GM19043 (cell line): Measurements from ENCODE around the gene CDCA4.
A peak's percentile ranks its signal among the peaks of the same experiment; 100 is the strongest.

ENCODE experiments used
- ATAC-seq: cut with Tn5 transposase; IDR thresholded peaks from one replicate; pipeline ENCODE4 v1.9.1; 2021; ENCODE audit warnings: low read depth; ENCODE audit not compliant: unreplicated experiment

CDCA4 gene

DNA sequence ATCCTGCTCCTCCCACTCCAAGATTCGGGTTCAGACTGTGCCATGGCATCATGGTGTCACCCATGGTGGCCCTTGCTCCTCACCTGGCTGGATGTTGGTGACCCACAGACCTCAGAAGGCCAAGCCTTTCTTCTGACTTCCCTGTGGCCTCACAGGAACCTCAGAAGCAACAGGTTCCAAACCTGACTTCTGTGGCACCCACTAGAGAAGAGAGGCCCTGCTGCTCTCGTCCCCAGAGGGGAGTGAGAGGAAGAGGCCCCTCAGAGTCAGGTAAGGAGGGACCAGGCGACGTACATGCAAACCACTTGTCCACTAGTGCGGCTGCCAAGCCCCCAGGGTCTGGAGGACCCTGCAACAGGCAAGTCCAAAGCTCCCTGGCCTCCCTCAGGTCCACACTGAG, 24.9 kb downstream of the CDCA4 start:
- no peak for ATAC-seq

DNA sequence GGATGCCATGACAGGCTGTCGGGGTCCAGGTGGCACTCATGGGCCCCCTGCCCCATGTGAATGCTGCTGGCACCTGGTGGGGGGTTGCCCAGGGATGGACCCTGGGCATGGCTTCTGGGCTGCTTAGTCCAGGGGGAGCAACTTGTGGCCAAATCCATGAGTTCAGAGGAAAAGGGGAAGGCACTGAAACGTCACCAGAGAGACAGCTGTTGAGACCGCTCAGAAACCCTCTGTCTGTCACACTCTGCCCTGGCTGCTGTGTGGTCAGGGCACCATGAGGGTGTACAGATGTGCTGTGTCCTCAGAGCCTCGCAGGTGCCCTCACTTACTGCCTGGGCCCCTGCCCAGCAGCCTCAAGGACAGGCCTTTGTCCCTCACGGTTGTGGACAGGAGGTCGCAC, 25.9 kb downstream of the CDCA4 start:
- no peak for ATAC-seq

DNA sequence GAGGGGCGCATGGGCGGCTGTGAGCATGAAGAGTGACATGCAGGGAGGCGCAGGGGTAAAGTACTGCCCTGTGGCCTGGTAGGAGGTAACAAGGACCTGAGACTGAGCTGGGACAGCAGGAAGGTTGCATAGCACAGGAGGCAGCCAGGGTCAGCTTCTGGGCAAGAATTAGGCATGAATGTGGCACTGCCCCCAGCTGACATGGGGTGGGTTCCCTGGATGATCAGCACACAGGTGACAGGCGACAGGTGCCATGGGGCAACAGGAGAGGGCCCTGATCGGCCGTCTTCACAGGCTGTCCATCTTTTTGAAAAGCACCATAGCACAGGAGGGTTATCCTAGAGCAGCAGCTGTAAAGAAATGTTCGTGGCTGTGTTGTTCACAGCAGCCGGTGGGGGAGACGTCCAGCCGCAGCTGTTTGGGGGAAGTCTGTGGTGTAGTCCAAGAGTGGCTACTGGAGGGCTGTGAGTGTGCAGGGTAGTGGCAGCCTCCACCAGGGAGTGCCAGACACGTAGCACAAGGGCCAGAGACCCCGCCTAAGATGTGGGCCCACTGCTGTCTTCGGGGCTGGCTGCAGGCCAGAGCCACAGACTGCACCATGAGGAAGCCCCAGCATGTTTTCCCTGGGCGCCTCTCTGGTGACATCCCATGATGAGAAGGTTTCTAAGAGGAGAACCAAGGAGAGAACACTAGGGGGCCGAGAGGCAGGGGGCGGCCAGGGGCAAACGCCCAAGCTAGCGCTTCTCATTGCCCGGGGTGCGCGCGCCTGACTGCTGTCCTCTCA, 26.9 kb downstream of the CDCA4 start:
- no peak for ATAC-seq

GRCh38 chr14:104993306-104993705, 27.6 kb downstream of the CDCA4 start:
- no peak for ATAC-seq

DNA sequence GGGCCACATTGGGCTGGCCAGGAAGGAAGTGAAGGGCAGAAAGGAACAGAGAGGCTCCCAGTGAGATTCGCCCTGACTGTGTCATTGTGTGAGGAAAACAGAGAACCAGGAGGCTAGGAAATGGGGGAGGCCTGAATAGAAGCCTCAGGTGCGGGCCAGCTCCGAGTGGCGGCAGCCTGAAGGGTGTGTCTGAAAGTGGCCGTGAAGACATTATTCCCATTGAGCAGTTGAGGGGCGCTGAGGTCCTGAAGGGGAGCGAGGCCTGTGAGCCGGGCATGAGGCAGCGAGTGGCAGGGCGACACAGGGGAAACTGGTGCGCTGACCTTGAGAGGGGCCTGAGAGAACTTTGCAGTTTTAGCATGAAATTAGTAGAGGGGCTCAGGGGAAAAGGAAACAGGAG, 28.4 kb downstream of the CDCA4 start:
- ATAC-seq = no peak

- no peak for ATAC-seq
Measured at GRCh38 chr14:104991896-104992230, 29.0 kb downstream of the CDCA4 start.

DNA sequence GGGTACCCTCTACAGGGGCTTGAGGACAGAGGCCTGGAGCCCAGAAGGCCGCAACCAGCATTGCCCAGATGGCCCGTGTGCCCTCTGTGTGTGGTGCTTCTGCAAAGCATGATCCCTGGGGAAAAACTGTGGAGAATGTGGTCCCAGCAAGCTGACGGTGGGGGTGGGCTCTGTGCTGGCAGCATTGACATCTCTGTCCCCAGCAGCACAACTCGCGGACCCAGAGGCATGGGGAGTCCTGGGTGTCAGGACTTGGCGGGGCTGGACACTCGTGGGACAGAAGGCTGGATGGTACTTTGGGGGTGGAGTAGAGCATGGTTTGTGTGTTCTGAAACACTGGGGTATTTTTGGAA, 31.0 kb downstream of the CDCA4 start:
- ATAC-seq = no peak

DNA sequence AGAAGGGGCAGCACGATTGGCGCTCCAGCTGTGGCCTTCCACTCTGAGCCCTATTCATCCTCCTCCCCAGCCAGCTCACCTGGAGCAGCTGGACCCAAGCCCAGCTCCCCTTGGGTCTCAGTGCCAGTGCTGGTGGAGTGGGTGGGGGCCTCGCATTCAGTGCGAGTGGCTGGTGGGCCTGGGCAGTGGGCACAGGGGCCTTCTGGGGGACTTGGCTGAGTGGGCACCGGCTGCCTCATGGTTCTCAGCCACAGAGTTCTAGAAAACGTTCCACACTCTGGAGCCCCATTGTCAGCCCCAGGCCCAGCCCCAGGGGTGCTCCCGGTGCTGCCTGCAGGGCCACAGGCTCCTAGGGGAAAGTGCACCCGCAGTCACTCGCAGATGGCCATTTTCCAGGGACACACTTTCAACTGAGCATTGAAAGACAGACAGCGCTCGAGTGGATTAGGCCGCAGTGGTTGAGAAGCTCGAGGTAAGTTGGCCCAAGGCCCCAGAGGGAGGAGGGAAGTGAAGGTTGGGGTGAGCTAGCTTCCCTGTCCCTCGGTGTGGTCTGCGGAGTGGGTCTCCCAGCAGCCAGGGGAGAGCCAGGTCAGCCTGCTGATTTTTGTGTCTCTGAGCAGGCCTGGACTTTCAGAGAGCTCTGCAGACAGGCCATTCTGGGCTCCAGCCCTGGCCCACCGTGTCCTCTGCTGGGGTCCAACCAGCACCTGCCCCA, 31.5 kb downstream of the CDCA4 start:
- no peak for ATAC-seq

- ATAC-seq = no peak
Measured at GRCh38 chr14:104986487-104987164, 34.3 kb downstream of the CDCA4 start.

- ATAC-seq = peak; percentile 97
Measured at GRCh38 chr14:104985675-104986486, 35.0 kb downstream of the CDCA4 start, which contains the start of gene CLBA1. Gene CLBA1, plus strand, starts transcription at chr14:104985788. Its CDS starts 644 bp downstream, at chr14:104986432.

DNA sequence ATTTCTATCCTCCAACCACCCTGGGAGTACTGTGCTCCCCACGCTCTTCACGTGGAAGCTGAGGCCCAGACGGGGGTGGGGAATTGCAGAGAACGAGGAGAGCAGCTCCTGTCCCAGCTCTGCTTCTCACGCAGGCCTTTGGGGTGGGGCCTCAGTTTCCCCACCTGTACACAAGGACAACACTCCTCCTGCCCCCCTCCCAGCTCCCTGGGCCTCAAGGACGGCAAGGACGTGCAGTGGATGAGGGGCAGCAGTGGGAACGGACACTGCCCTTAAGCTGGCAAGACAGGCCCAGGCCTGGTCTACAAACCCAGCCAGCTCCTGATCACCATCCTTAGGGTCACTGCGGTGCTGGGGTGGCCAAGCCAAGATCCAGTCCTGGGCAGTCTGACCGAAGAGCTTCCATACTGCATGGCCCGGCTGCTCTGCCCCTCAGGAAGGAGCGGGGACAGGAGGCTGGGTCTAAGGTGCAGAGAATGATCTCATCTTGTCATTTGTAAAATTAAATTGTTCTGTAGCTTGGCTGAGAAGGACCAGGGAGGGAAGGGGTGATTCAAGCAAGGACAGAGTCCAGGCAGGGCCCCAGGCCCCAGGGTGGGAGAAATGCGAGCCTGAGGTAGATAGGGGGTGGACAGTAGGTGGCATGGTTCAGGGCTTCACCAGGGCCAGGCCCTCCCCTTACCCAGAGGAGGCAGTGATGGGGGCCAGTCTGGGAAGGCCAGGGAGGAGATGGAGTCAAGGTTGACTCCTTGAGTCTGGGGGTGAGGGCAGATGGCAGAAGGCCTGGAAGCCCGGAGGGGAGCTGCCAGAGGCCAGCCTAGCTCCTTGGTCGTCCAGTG, 36.6 kb downstream of the CDCA4 start:
- ATAC-seq = no peak

DNA sequence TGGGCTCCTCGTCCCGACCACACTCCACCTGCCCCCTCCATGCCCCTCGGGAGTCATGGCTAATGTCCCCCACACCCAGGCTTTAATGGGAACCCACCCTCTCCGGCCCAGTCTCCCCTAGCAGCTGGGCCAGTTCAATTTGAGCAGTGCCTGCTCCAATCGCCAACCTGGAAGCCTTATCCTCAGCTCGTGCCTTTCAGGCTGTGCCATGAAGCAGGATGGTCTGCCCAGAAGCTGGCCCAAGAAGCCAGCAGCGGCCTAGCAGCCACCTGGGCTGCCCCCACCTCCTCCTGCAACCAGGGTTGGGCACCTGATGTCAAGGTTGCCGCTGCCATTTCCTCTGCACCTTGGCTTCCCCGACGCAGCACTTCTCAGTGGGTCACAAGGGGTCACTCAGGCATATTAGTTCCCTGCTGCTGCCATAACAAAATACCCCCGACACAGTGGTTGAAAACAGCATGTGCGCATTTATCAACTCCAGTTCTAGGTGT, 37.6 kb downstream of the CDCA4 start:
- no peak for ATAC-seq

DNA sequence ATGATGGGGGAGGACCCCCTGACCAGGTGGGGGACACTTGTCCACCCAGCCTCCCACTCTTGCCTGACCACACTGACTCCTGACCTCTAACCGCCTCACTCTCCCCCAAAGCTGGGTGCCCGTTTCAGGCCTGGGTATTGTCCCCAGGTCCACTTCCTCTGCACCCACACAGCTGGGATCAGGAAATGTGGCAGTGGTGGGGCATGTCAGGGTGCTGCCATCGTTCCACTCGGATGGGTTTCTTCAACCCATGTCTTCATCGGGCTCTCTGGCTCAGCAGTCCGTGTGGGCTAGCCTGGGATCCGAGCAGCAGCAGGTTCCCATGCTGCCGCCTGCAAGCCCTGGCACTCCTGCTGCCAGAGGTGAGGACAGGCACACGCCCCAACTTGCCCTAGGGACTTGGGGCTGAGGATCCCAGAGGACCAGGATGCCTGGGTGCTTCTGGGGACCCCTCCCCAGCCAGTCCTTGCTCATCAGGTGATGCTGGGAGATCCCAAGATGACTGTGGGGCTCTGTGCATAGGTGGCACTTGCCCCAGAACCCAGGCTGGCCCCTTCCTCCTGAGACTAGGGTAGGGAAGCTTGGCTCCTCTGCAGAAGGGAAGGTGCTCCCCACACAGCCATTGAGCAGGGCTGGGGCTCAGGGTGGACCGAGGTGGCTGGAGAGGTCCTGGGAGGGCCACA, 38.2 kb downstream of the CDCA4 start:
- no peak for ATAC-seq

DNA sequence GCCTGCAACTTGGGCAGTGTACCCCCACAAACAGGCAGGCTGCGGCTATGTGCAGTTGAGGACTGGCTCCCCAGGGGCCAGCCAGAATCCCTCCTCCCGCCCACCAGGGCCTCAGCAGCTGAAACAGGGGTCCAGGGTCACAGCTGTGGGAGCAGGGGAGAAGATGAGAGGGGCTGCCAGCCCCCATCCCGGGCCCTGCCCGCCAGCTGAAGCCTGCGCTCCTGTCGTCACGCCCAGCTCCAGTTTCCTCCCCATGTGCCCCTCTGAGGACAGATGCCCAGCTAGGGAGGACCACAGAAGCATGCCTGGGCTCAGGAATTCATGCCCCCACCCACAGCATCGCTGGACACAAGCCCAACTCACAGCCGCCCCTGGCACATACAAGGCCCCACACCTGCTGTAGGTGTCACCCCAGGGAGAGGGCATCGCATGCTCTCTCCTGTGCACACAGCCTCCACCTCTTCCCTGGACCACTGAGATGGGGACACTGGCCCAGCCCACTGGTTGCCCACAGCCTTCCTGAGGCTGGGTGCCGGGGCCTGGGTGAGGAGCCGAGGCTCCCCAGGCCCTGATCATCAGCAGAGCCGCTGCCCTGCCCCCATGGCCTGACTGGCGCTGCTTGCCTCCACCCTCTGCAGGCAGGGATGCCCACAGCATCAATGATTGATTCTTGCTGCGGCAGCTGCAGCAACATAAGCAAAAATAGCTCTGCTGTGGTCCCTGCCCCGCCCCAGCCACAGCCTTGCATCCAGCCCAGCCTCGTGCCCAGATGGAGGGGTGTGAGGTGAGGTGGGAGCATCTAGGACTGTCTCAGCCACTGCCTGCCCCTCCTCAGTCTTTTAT, 39.0 kb downstream of the CDCA4 start:
- no peak for ATAC-seq

DNA sequence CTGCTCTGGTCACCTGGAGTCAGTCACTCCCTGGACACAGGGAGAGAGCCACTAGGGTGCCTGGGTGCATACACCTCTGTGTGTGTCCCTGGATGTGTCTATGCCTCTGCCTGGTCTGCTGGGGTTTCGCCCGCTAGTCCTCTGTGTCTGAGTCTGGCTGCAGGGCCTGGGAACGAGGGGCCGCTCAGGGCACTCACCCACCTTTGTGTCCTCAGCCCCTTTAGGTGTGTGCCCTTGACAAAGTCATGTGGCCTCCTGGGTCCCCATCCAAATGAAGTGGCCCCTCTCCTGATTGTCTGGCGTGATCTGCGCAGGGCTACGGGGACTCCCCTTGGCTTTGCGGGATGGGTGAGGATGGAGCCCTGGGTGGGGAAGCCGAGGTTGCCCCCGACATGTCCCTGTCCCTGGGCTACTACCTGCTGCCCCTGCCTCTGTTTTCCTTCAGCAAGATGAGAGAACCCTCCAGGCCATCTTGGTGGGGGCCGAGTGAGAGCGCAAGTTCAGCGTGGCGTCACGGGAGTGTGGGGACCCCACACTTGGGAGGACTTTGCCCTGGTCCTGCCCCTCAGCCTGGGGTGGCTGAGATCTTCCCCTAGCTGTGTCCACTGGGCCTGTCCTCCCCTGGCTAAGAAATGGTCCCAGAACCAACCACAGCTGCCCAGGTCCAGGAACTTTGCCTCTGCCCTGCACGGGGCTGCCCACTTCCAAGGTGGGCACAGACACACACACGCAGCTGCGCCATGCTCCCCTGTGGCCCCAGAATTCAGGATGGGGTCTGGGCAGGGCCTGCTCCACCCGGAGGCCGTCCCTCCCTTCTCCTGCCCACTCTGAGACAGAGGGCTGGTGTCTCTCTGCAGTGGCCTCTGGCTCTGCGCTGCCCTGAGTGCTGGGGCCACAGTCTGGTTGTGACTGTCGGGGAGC, 40.0 kb downstream of the CDCA4 start:
- no peak for ATAC-seq

- ATAC-seq = no peak
Measured at GRCh38 chr14:104979758-104980610, 40.9 kb downstream of the CDCA4 start.
